Kidney glomerular epithelial cell (primary cell): ENCODE results near the gene ARID5B.

Experiments used
- DNase-seq: peaks from one replicate; lab custom pipeline; 2025; lab: John Stamatoyannopoulos, UW

The ARID5B gene

GRCh38 chr10:62098278-62099121 lies 197.0 kb downstream of the ARID5B start:
- DNase-seq: no peak

- DNase-seq: no peak
These were observed 197.8 kb downstream of the ARID5B start for GRCh38 chr10:62099299-62099698.

- DNase-seq: no peak
These were observed 202.4 kb downstream of the ARID5B start for GRCh38 chr10:62103857-62104256.

GRCh38 chr10:62106929-62107519 lies 205.5 kb downstream of the ARID5B start:
- DNase-seq: no peak

GRCh38 chr10:62108759-62109586 lies 207.5 kb downstream of the ARID5B start:
- no peak for DNase-seq

GRCh38 chr10:62109587-62110293 lies 208.2 kb downstream of the ARID5B start:
- no peak for DNase-seq

- DNase-seq: no peak
These were observed 210.8 kb downstream of the ARID5B start for GRCh38 chr10:62112300-62112699.

- DNase-seq: no peak
These were observed 211.5 kb downstream of the ARID5B start for GRCh38 chr10:62112963-62113362.

- no peak for DNase-seq
These were observed 212.2 kb downstream of the ARID5B start for GRCh38 chr10:62113680-62114079.

GRCh38 chr10:62115321-62115720 lies 213.8 kb downstream of the ARID5B start:
- DNase-seq: no peak

GRCh38 chr10:62115842-62116241 lies 214.3 kb downstream of the ARID5B start:
- DNase-seq: no peak

- DNase-seq: no peak
These were observed 215.4 kb downstream of the ARID5B start for GRCh38 chr10:62116896-62117295.

GRCh38 chr10:62121187-62121530 lies 219.7 kb downstream of the ARID5B start:
- no peak for DNase-seq

GRCh38 chr10:62127975-62128374 lies 226.5 kb downstream of the ARID5B start:
- DNase-seq: no peak

- no peak for DNase-seq
These were observed 229.4 kb downstream of the ARID5B start for GRCh38 chr10:62130948-62131347.

GRCh38 chr10:62131724-62132123 lies 230.2 kb downstream of the ARID5B start:
- no peak for DNase-seq

GRCh38 chr10:62133618-62134017 lies 232.1 kb downstream of the ARID5B start:
- no peak for DNase-seq

- no peak for DNase-seq
These were observed 235.4 kb downstream of the ARID5B start for GRCh38 chr10:62136931-62137330.
